Type B pancreatic cell (in vitro differentiated cells): Measurements from ENCODE around the gene MIPEP. TPM values are rescaled to one million over a fixed set of nuclear protein-coding genes. Genes with fewer than 3 reads are reported as not detected.

ENCODE experiments used
- DNase-seq: peaks from one replicate; pipeline ENCODE4 v3.0.0; 2021; ENCODE audit warnings: mixed read lengths; ENCODE audit not compliant: unreplicated experiment; ENCODE audit errors: extremely low spot score
- H3K27ac Mint-ChIP-seq: 2 replicates; pipeline ENCODE4 v1.8.0; 2021; ENCODE audit warnings: mild to moderate bottlenecking, mixed read lengths
- H3K27me3 Mint-ChIP-seq: 2 replicates; pipeline ENCODE4 v1.8.0; 2021; ENCODE audit warnings: mixed read lengths
- H3K36me3 Mint-ChIP-seq: 2 replicates; pipeline ENCODE4 v1.8.0; 2021; ENCODE audit warnings: mixed read lengths
- H3K4me1 Mint-ChIP-seq: one replicate; pipeline ENCODE4 v1.8.0; 2021; ENCODE audit warnings: mixed read lengths; ENCODE audit not compliant: unreplicated experiment
- H3K4me3 Mint-ChIP-seq: 2 replicates; pipeline ENCODE4 v1.8.0; 2021; ENCODE audit warnings: mild to moderate bottlenecking, mixed read lengths
- H3K9me3 Mint-ChIP-seq: 2 replicates; pipeline ENCODE4 v1.8.0; 2021; ENCODE audit warnings: mixed read lengths
- CTCF ChIP-seq: fragments of 200-600 bp; sonication (generic); conservative IDR thresholded peaks from 2 replicates; pipeline ENCODE4 v1.5.0; 2021; ENCODE audit warnings: antibody characterized with exemption, mild to moderate bottlenecking
- total RNA-seq: library from RNA; stranded (reverse); gene quantifications from 2 replicates; pipeline ENCODE4 v1.2.1, GENCODE V29; 2021; ENCODE audit warnings: low replicate concordance

Gene MIPEP
- total RNA-seq, 1 donor from 2014 or later: 29.9 TPM

DNA sequence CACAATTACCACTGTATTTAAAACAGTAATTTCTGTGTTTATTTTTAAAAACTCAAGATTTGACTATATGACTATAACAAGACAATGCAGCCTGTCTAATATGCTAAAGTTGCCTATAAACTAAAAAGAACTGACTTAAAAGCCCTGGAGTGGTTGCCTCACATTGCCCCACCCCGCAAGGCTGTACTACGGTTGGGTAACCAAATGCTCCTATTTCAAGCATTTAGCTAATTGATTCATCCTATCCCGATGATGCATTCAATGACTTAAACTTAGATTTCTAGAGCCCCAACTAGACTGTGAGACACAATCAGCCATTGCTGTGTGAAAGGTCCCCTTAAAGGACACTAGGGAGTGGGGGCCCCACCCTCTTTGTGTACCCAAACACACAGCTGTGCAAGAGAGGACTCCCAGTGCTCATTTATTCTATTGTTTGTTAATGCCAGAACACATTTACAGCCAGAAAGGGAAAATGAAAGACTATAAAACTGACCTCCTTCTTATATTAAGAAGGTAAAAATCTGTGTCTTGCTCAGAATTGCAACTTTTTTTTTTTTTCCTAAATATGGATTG, 66.9 kb downstream of the MIPEP start:
- no peak for TF ChIP-seq CTCF
- DNase-seq: no peak
- peaks cover 32% of the 10 kb centered on the region for H3K36me3 Mint-ChIP-seq
- H3K4me1 Mint-ChIP-seq: peaks cover 5% of the 10 kb centered on the region
- H3K27ac Mint-ChIP-seq: no peak overlapping the region
- H3K4me3 Mint-ChIP-seq: no peak overlapping the region
- H3K27me3 Mint-ChIP-seq: no peaks in the 10 kb centered on the region
- peaks cover 4% of the 10 kb centered on the region for H3K9me3 Mint-ChIP-seq

GRCh38 chr13:23820530-23820929, 68.7 kb downstream of the MIPEP start:
- Mint-ChIP-seq H3K27me3 (no peaks in the 10 kb centered on the region), H3K36me3 (peaks cover 26% of the 10 kb centered on the region), H3K27ac (no peak overlapping the region), H3K9me3 (peaks cover 4% of the 10 kb centered on the region), H3K4me3 (no peak overlapping the region), H3K4me1 (peaks cover 5% of the 10 kb centered on the region)
- no peak for DNase-seq
- TF ChIP-seq CTCF: no peak

DNA sequence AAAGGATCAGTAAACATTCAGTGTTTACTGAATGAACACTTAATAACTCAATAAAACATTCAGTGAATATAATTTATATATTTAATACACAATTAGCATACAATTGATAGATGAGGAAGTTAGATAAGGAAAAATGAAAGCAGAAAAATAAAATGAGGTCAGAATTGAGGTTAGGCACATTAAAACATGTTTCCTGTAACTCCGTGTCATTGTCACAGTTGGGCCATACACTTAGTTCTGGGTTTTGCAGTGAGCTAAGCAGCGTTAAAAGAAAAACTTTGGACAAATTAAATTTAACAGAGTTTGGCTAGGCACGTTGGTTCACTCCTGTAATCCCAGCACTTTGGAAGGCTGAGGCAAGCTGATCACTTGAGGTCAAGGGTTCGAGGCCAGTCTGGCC, 71.4 kb downstream of the MIPEP start:
- no peak for TF ChIP-seq CTCF
- DNase-seq: no peak
- Mint-ChIP-seq H3K27ac (no peak overlapping the region), H3K36me3 (peaks cover 13% of the 10 kb centered on the region), H3K27me3 (no peaks in the 10 kb centered on the region), H3K4me1 (no peaks in the 10 kb centered on the region), H3K9me3 (no peaks in the 10 kb centered on the region), H3K4me3 (no peak overlapping the region)

DNA sequence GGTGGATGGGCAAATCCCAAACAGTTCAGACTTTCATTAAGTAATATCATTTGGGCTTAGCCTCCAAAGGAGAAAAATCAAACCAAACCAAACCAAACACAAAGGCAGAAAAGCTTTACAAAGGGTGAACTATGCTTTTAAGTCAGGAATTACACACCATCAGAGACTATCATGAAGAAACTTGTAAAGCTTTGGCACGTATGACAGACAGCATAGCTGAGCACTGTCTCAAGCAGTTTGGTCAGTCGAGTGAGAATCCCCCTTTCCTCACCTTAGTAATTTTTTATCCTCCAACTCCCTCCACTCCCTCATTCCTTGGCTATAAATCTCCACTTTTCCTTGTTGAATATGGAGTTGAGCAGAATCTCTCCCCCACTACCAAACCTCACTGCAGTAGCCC, 72.1 kb downstream of the MIPEP start:
- H3K9me3 Mint-ChIP-seq: no peaks in the 10 kb centered on the region
- H3K36me3 Mint-ChIP-seq: peaks cover 12% of the 10 kb centered on the region
- peaks cover under 1% of the 10 kb centered on the region for H3K4me1 Mint-ChIP-seq
- DNase-seq: no peak
- no peak for TF ChIP-seq CTCF
- H3K4me3 Mint-ChIP-seq: no peak overlapping the region
- H3K27ac Mint-ChIP-seq: no peak overlapping the region
- H3K27me3 Mint-ChIP-seq: no peaks in the 10 kb centered on the region

GRCh38 chr13:23813635-23814034, 75.6 kb downstream of the MIPEP start:
- Mint-ChIP-seq H3K27me3 (no peaks in the 10 kb centered on the region), H3K4me1 (peaks cover 19% of the 10 kb centered on the region), H3K4me3 (no peak overlapping the region), H3K9me3 (no peaks in the 10 kb centered on the region), H3K27ac (no peak overlapping the region), H3K36me3 (peaks cover 12% of the 10 kb centered on the region)
- DNase-seq: no peak
- TF ChIP-seq CTCF: no peak
